HepG2 (cell line): ENCODE data around the gene ZNF444. TPM values are rescaled to one million over a fixed set of nuclear protein-coding genes. Genes with fewer than 3 reads are reported as not detected.

Experiments
- ARNT2 ChIP-seq: sonication (generic); formaldehyde crosslinking; IDR thresholded peaks from 2 replicates; pipeline ENCODE4 v1.8.0; 2022; ENCODE audit warnings: mild to moderate bottlenecking, low read depth, missing genetic modification reagents, moderate library complexity
- GLI4 ChIP-seq: sonication (generic); formaldehyde crosslinking; IDR thresholded peaks from 2 replicates; pipeline ENCODE4 v1.5.1; 2020; ENCODE audit warnings: missing genetic modification reagents, mild to moderate bottlenecking, moderate library complexity, borderline replicate concordance
- HIC2 ChIP-seq: sonication (generic); formaldehyde crosslinking; IDR thresholded peaks from 2 replicates; pipeline ENCODE4 v1.9.0; 2022; ENCODE audit warnings: low read depth, missing genetic modification reagents
- HOXD1 ChIP-seq: sonication (generic); formaldehyde crosslinking; IDR thresholded peaks from 2 replicates; pipeline ENCODE4 v1.5.0; 2020; ENCODE audit warnings: missing genetic modification reagents
- IKZF1 ChIP-seq: fragments of 450-650 bp; IDR thresholded peaks from 2 replicates; pipeline ENCODE4 v1.7.1; 2016
- JUNB ChIP-seq: sonication (generic); formaldehyde crosslinking; IDR thresholded peaks from 2 replicates; pipeline ENCODE4 v1.8.0; 2022; ENCODE audit warnings: missing genetic modification reagents, mild to moderate bottlenecking, borderline replicate concordance
- KLF13 ChIP-seq: sonication (generic); formaldehyde crosslinking; IDR thresholded peaks from 2 replicates; pipeline ENCODE4 v1.4.0; 2020; ENCODE audit warnings: mild to moderate bottlenecking, missing genetic modification reagents
- MBD4 ChIP-seq: IDR thresholded peaks from 2 replicates; pipeline ENCODE4 v1.6.1; 2012; ENCODE audit warnings: low read length, inconsistent platforms, borderline replicate concordance
- MTA3 ChIP-seq: sonication (generic); formaldehyde crosslinking; IDR thresholded peaks from 2 replicates; pipeline ENCODE4 v1.4.0; 2020; ENCODE audit warnings: missing genetic modification reagents
- MXD3 ChIP-seq: IDR thresholded peaks from 2 replicates; pipeline ENCODE4 v1.6.1; 2016; ENCODE audit warnings: mild to moderate bottlenecking, missing biosample characterization, missing genetic modification reagents
- NR2F6 ChIP-seq, 2 experiments: IDR thresholded peaks; 2 replicates each; pipeline ENCODE4 v1.6.1; 2016; ENCODE audit warnings: antibody characterized with exemption in 1 of 2, mild to moderate bottlenecking in 1 of 2
- PBX2 ChIP-seq: IDR thresholded peaks from 2 replicates; pipeline ENCODE4 v1.6.1; 2016; ENCODE audit warnings: control low read depth
- SIX4 ChIP-seq: sonication (generic); formaldehyde crosslinking; IDR thresholded peaks from 2 replicates; pipeline ENCODE4 v1.4.0; 2020; ENCODE audit warnings: missing genetic modification reagents
- SMAD1 ChIP-seq: sonication (generic); formaldehyde crosslinking; IDR thresholded peaks from 2 replicates; pipeline ENCODE4 v1.4.0; 2020; ENCODE audit warnings: missing genetic modification reagents, low read depth, mild to moderate bottlenecking, borderline replicate concordance
- SNAPC4 ChIP-seq: sonication (generic); formaldehyde crosslinking; IDR thresholded peaks from 2 replicates; pipeline ENCODE4 v1.4.0; 2020; ENCODE audit warnings: mild to moderate bottlenecking, missing genetic modification reagents
- STAG1 ChIP-seq: sonication (generic); formaldehyde crosslinking; IDR thresholded peaks from 2 replicates; pipeline ENCODE4 v1.4.0; 2020; ENCODE audit warnings: missing genetic modification reagents
- ZBTB38 ChIP-seq: sonication (generic); formaldehyde crosslinking; IDR thresholded peaks from 2 replicates; pipeline ENCODE4 v1.5.1; 2020; ENCODE audit warnings: mild to moderate bottlenecking, missing genetic modification reagents
- ZEB1 ChIP-seq: IDR thresholded peaks from 2 replicates; pipeline ENCODE4 v1.6.1; 2012; ENCODE audit warnings: mild to moderate bottlenecking, low read depth, inconsistent platforms; ENCODE audit not compliant: insufficient replicate concordance
- ZFP1 ChIP-seq: IDR thresholded peaks from 2 replicates; pipeline ENCODE4 v1.6.1; 2016
- ZMAT3 ChIP-seq: sonication (generic); formaldehyde crosslinking; conservative IDR thresholded peaks from 2 replicates; pipeline ENCODE4 v1.7.0; 2021; ENCODE audit warnings: missing genetic modification reagents
- ZNF232 ChIP-seq: sonication (generic); formaldehyde crosslinking; IDR thresholded peaks from 2 replicates; pipeline ENCODE4 v1.4.0; 2020; ENCODE audit warnings: missing genetic modification reagents, borderline replicate concordance
- ZNF354B ChIP-seq: sonication (generic); formaldehyde crosslinking; IDR thresholded peaks from 2 replicates; pipeline ENCODE4 v1.8.0; 2022; ENCODE audit warnings: mild to moderate bottlenecking, missing genetic modification reagents
- ZNF792 ChIP-seq: IDR thresholded peaks from 2 replicates; pipeline ENCODE4 v1.6.1; 2016
- polyA plus RNA-seq, 8 experiments: library from polyadenylated mRNA; depleted of rRNA in 3 of 8; stranded (reverse) in 7 of 8; unstranded in 1 of 8; fragments of >200 nt; fragmentation: Illumina TruSeq in 4 of 8; extraction: Trizol in 4 of 8; gene quantifications; 2 replicates each; pipeline versions ENCODE4 v1.2.1 to v1.2.3, GENCODE V29; 2011 to 2016; ENCODE audit warnings: low read depth in 4 of 8, missing spikeins in 1 of 8, mixed read lengths in 1 of 8; ENCODE audit not compliant: insufficient read depth in 1 of 8
- total RNA-seq, 5 experiments: library from RNA; depleted of rRNA; stranded (reverse); fragments of >200 nt; fragmentation: Illumina TruSeq; extraction: Trizol; gene quantifications; 2 replicates each; pipeline ENCODE4 v1.2.3, GENCODE V29; 2016; ENCODE audit warnings: low read depth in 1 of 5

ZNF444 gene
- total and polyA plus RNA-seq, 2 of the 13 experiments (the other 11 are each of a cell fraction or from before 2014, with no cell fraction given) = 27.4 to 30.3 TPM

- TF ChIP-seq HIC2 (CRISPR knock-in tag) = no peak; the same call in 1 of the 2 replicates
- TF ChIP-seq KLF13 (CRISPR knock-in tag) = no peak
- no peak; the same call in 1 of the 2 replicates for TF ChIP-seq SNAPC4 (CRISPR knock-in tag)
- TF ChIP-seq SMAD1 = peak; percentile 74; the same call in 1 of the 2 replicates
- peak; percentile 15 for TF ChIP-seq ZEB1
- no peak for TF ChIP-seq STAG1 (CRISPR knock-in tag)
- no peak for TF ChIP-seq ZNF232 (CRISPR knock-in tag)
- no peak for TF ChIP-seq MBD4
- no peak for TF ChIP-seq MXD3 (CRISPR knock-in tag)
- 0 out of 2 replicates have a peak, but pooled peaks have one; percentile 15 for TF ChIP-seq ZBTB38 (CRISPR knock-in tag)
- TF ChIP-seq MTA3 (CRISPR knock-in tag) = no peak
- TF ChIP-seq NR2F6 (IDR thresholded peaks at IDR 0.05) = no peak
- peak; percentile 36 for TF ChIP-seq NR2F6 (CRISPR knock-in tag; IDR thresholded peaks at IDR 0.05)
- no peak for TF ChIP-seq GLI4 (CRISPR knock-in tag)
- TF ChIP-seq JUNB (CRISPR knock-in tag) = no peak
- no peak for TF ChIP-seq IKZF1
- TF ChIP-seq HOXD1 (CRISPR knock-in tag) = peak; percentile 69; the same call in 1 of the 2 replicates
- TF ChIP-seq ZMAT3 = no peak
- TF ChIP-seq ZFP1 (CRISPR knock-in tag) = no peak
- no peak for TF ChIP-seq ZNF792 (CRISPR knock-in tag)
- no peak for TF ChIP-seq ZNF354B
- peak; percentile 62; the same call in 1 of the 2 replicates for TF ChIP-seq ARNT2 (CRISPR knock-in tag)
- TF ChIP-seq PBX2 (CRISPR knock-in tag) = no peak
- no peak for TF ChIP-seq SIX4 (CRISPR knock-in tag)
These were observed 19.6 kb upstream of the ZNF444 start, which contains the start of gene ZNF787 (continued) for GRCh38 chr19:56121180-56122167.
